Measurements from ENCODE around the gene ALG6. TPM values are rescaled to one million over a fixed set of nuclear protein-coding genes. Genes with fewer than 3 reads are reported as not detected.

ALG6 gene
- total RNA-seq, 2 donors from 2014 or later, result 25.9 to 26.9 TPM

- peaks cover 2% of the 10 kb centered on the region for H3K36me3 Mint-ChIP-seq (ENCODE audit: low read depth)
- Histone ChIP-seq H3K36me3 (ENCODE audit: control insufficient read depth, insufficient read depth, low read length) (peaks cover 4% of the 10 kb centered on the region), H3K27me3 (ENCODE audit: control insufficient read depth, insufficient read depth, low read length, poor library complexity, severe bottlenecking) (no peaks in the 10 kb centered on the region), H3K27ac (ENCODE audit: low read depth, low read length) (no peak overlapping the region), H3K4me3 (ENCODE audit: low read length) (no peak overlapping the region), H3K9ac (ENCODE audit: extremely low read depth, low read length, poor library complexity, severe bottlenecking) (no peak overlapping the region), H3K4me1 (ENCODE audit: control insufficient read depth, insufficient read depth, low read length) (no peaks in the 10 kb centered on the region), H3K9me3 (ENCODE audit: control insufficient read depth, low read length) (no peaks in the 10 kb centered on the region)
- no peak overlapping the region for H3K27ac Mint-ChIP-seq
- peaks cover 5% of the 10 kb centered on the region for H3K4me1 Mint-ChIP-seq
- H3K9me3 Mint-ChIP-seq, result no peaks in the 10 kb centered on the region
- no peak overlapping the region for H3K4me3 Mint-ChIP-seq
- 89 to 90% methylated on average over 2 to 3 of the region's 4 CpGs for WGBS, 2 experiments (ENCODE audit: insufficient coverage in 1 of 2, insufficient read length in 1 of 2)
- no peak for TF ChIP-seq CTCF (conservative IDR thresholded peaks at IDR 0.05)
- no peaks in the 10 kb centered on the region for H3K27me3 Mint-ChIP-seq (ENCODE audit: insufficient read depth)
- DNase-seq, result no peak
These were observed 40.9 kb downstream of the ALG6 start for GRCh38 chr1:63408331-63408730.

GRCh38 chr1:63411066-63411465 lies 43.6 kb downstream of the ALG6 start:
- DNase-seq, result no peak
- Histone ChIP-seq H3K9ac (ENCODE audit: extremely low read depth, low read length, poor library complexity, severe bottlenecking) (no peak overlapping the region), H3K9me3 (ENCODE audit: control insufficient read depth, low read length) (no peaks in the 10 kb centered on the region), H3K27ac (ENCODE audit: low read depth, low read length) (no peak overlapping the region), H3K4me1 (ENCODE audit: control insufficient read depth, insufficient read depth, low read length) (no peaks in the 10 kb centered on the region), H3K36me3 (ENCODE audit: control insufficient read depth, insufficient read depth, low read length) (peaks cover 3% of the 10 kb centered on the region), H3K4me3 (ENCODE audit: low read length) (no peak overlapping the region), H3K27me3 (ENCODE audit: control insufficient read depth, insufficient read depth, low read length, poor library complexity, severe bottlenecking) (no peaks in the 10 kb centered on the region)
- H3K4me3 Mint-ChIP-seq, result no peak overlapping the region
- no peaks in the 10 kb centered on the region for H3K9me3 Mint-ChIP-seq
- H3K36me3 Mint-ChIP-seq (ENCODE audit: low read depth), result no peaks in the 10 kb centered on the region
- no peak for TF ChIP-seq CTCF (conservative IDR thresholded peaks at IDR 0.05)
- H3K4me1 Mint-ChIP-seq, result peaks cover 5% of the 10 kb centered on the region
- no peaks in the 10 kb centered on the region for H3K27me3 Mint-ChIP-seq (ENCODE audit: insufficient read depth)
- H3K27ac Mint-ChIP-seq, result no peak overlapping the region
- WGBS, 2 experiments (ENCODE audit: insufficient coverage in 1 of 2, insufficient read length in 1 of 2), result 94% methylated on average over 2 of the region's 2 CpGs; no CpG with 5 or more reads in 1 of the 2 experiments

- Mint-ChIP-seq H3K4me1 (peaks cover 5% of the 10 kb centered on the region), H3K9me3 (no peaks in the 10 kb centered on the region), H3K27ac (no peak overlapping the region), H3K36me3 (ENCODE audit: low read depth) (no peaks in the 10 kb centered on the region), H3K4me3 (no peak overlapping the region), H3K27me3 (ENCODE audit: insufficient read depth) (no peaks in the 10 kb centered on the region)
- Histone ChIP-seq H3K9me3 (ENCODE audit: control insufficient read depth, low read length) (no peaks in the 10 kb centered on the region), H3K4me1 (ENCODE audit: control insufficient read depth, insufficient read depth, low read length) (no peaks in the 10 kb centered on the region), H3K9ac (ENCODE audit: extremely low read depth, low read length, poor library complexity, severe bottlenecking) (no peak overlapping the region), H3K27ac (ENCODE audit: low read depth, low read length) (no peak overlapping the region), H3K36me3 (ENCODE audit: control insufficient read depth, insufficient read depth, low read length) (peaks cover 3% of the 10 kb centered on the region), H3K27me3 (ENCODE audit: control insufficient read depth, insufficient read depth, low read length, poor library complexity, severe bottlenecking) (no peaks in the 10 kb centered on the region), H3K4me3 (ENCODE audit: low read length) (no peak overlapping the region)
- WGBS, 2 experiments (ENCODE audit: insufficient coverage in 1 of 2, insufficient read length in 1 of 2), result 80 to 100% methylated on average over 1 of the region's 1 CpG
- peak; percentile 53 for TF ChIP-seq CTCF (conservative IDR thresholded peaks at IDR 0.05)
- no peak for DNase-seq
These were observed 46.0 kb downstream of the ALG6 start for GRCh38 chr1:63413394-63413793.

Data from endodermal cell (in vitro differentiated cells).